ENCODE data around the gene MGRN1. TPM values are rescaled to one million over a fixed set of nuclear protein-coding genes. Genes with fewer than 3 reads are reported as not detected.

Gene MGRN1
- total and polyA plus RNA-seq, 11 donors = 17.9 to 75.0 (median 38.0) TPM

GRCh38 chr16:4704913-4705312 lies 80.3 kb downstream of the MGRN1 start:
- Histone ChIP-seq H3K27ac (no peak overlapping the region), H3K36me3 (peaks cover 0 to 90% (median 76%) of the 10 kb centered on the region in 9 donors), H3K27me3 (no peaks in the 10 kb centered on the region), H3K4me1 (peaks cover 0 to 6% (median 0%) of the 10 kb centered on the region in 12 donors), H3K4me3 (no peak overlapping the region), H3K9me3 (no peaks in the 10 kb centered on the region)
- ATAC-seq (no peak), DNase-seq (no peak)
- 91 to 96% (median 96%) methylated on average over 14 of the region's 14 CpGs for WGBS, 4 donors
- intact Hi-C loops (cut with DNase I) = no loop called here
- no peak for TF ChIP-seq POLR2A (IDR thresholded peaks at IDR 0.05)
- TF ChIP-seq CTCF (IDR thresholded peaks at IDR 0.05) = no peak

GRCh38 chr16:4706871-4707270 lies 82.2 kb downstream of the MGRN1 start:
- Histone ChIP-seq H3K27me3 (no peaks in the 10 kb centered on the region), H3K36me3 (peaks cover 0 to 90% (median 72%) of the 10 kb centered on the region in 9 donors), H3K27ac (no peak overlapping the region), H3K9me3 (no peaks in the 10 kb centered on the region), H3K4me3 (no peak overlapping the region), H3K4me1 (no peaks in the 10 kb centered on the region)
- intact Hi-C loops (cut with DNase I) = no loop called here
- no peak for TF ChIP-seq POLR2A (IDR thresholded peaks at IDR 0.05)
- DNase-seq (no peak), ATAC-seq (no peak)
- WGBS, 4 donors = 91 to 94% (median 92%) methylated on average over 7 of the region's 7 CpGs

GRCh38 chr16:4709481-4709880 lies 84.9 kb downstream of the MGRN1 start:
- intact Hi-C loops (cut with DNase I) = no loop called here
- Histone ChIP-seq H3K27ac (no peak overlapping the region), H3K9me3 (no peaks in the 10 kb centered on the region), H3K4me1 (no peaks in the 10 kb centered on the region), H3K36me3 (peaks cover 0 to 94% (median 76%) of the 10 kb centered on the region in 9 donors), H3K4me3 (no peak overlapping the region), H3K27me3 (no peaks in the 10 kb centered on the region)
- TF ChIP-seq CTCF (IDR thresholded peaks at IDR 0.05) (no peak), POLR2A (IDR thresholded peaks at IDR 0.05) (no peak)
- 96 to 98% (median 97%) methylated on average over 4 of the region's 4 CpGs for WGBS, 4 donors
- ATAC-seq (no peak), DNase-seq (no peak)

DNA sequence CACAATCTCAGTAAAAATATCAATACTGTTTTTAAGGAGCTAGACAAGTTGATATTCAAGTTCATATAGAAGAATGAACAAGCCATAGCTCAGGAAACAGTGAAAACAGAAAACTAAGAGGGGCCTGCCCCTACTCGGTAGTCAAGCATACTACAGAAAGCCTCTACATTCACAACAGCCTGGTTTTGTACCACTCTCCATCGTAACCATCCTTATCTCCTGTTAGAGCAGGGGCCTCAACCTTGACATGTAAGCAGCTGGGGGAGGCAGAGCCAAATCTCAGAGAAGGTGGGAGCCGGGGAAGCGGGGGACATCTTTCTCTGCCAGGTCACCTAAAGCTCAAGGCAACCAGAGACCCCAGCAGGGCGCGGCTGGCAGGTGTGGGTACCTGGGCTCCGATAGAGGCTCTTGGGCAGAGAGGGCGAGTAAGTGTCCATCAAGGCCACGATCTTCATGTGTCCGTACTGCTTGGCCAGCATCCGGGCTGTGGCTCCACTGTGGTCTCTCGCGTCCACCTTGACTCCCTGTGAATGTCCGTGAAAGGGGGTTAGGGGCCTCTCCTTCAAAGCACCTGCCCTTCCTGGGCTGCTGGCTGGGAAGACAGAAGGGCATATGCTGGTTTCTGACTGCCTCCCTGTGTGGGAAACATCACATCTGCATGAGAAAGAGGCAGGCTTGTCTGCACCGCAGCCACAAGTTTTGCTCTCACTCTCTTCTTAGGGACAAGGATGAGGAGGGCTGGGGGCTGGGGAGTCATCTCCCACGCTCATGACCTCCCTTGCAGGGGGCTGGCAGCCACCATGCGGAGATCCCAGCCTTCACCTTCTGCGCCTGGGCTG lies 89.3 kb downstream of the MGRN1 start:
- DNase-seq (no peak), ATAC-seq (no peak)
- no peaks in the 10 kb centered on the region for H3K27me3 ChIP-seq
- intact Hi-C loops (cut with DNase I) = no loop called here
- H3K9me3 ChIP-seq = no peaks in the 10 kb centered on the region
- peaks cover 0 to 83% (median 59%) of the 10 kb centered on the region in 9 donors for H3K36me3 ChIP-seq
- no peaks in the 10 kb centered on the region for H3K4me1 ChIP-seq
- no peak overlapping the region for H3K27ac ChIP-seq
- 83 to 87% (median 86%) methylated on average over 15 to 18 of the region's 18 CpGs for WGBS, 4 donors
- no peak overlapping the region for H3K4me3 ChIP-seq
- no peak for TF ChIP-seq CTCF (IDR thresholded peaks at IDR 0.05)
- TF ChIP-seq POLR2A (IDR thresholded peaks at IDR 0.05) = no peak
